Coronary artery (tissue), 2 donors: ENCODE measurements around the gene AK8.

Experiments
- DNase-seq: peaks from one replicate; pipeline ENCODE4 v3.0.0-alpha.2; 2017; ENCODE audit warnings: low spot score
- H3K27ac ChIP-seq, 2 donors: fragments of 200-600 bp; sonication (generic); one replicate each; pipeline ENCODE4 v1.5.1; 2016 to 2019
- H3K4me3 ChIP-seq: fragments of 200-600 bp; sonication (generic); 2 replicates; pipeline ENCODE4 v1.5.1; 2016; ENCODE audit warnings: mild to moderate bottlenecking, moderate library complexity
- CTCF ChIP-seq: fragments of 200-600 bp; sonication (generic); IDR thresholded peaks from one replicate; pipeline ENCODE4 v1.5.1; 2019; ENCODE audit warnings: antibody characterized with exemption

Gene AK8

GRCh38 chr9:132837501-132838286 is 40.4 kb downstream of the AK8 start:
- DNase-seq = no peak
- H3K27ac ChIP-seq = no peak overlapping the region
- H3K4me3 ChIP-seq = no peak overlapping the region
- no peak for TF ChIP-seq CTCF

- no peak for TF ChIP-seq CTCF
- Histone ChIP-seq H3K4me3 (no peak overlapping the region), H3K27ac (no peak overlapping the region)
- no peak for DNase-seq
Measured at GRCh38 chr9:132834343-132834742, 43.7 kb downstream of the AK8 start.

GRCh38 chr9:132833550-132834121 is 44.4 kb downstream of the AK8 start:
- H3K27ac ChIP-seq = no peak overlapping the region
- no peak overlapping the region for H3K4me3 ChIP-seq
- TF ChIP-seq CTCF = no peak
- no peak for DNase-seq

GRCh38 chr9:132832171-132832881 is 45.8 kb downstream of the AK8 start:
- Histone ChIP-seq H3K27ac (no peak overlapping the region), H3K4me3 (no peak overlapping the region)
- DNase-seq = no peak
- no peak for TF ChIP-seq CTCF

- Histone ChIP-seq H3K27ac (no peak overlapping the region), H3K4me3 (no peak overlapping the region)
- TF ChIP-seq CTCF = no peak
- no peak for DNase-seq
Measured at GRCh38 chr9:132828201-132828770, 49.8 kb downstream of the AK8 start.

- TF ChIP-seq CTCF = no peak
- no peak for DNase-seq
- Histone ChIP-seq H3K27ac (no peak overlapping the region), H3K4me3 (no peak overlapping the region)
Measured at GRCh38 chr9:132827366-132827765, 50.7 kb downstream of the AK8 start.
